ENCODE data around the gene COMMD7. TPM values are rescaled to one million over a fixed set of nuclear protein-coding genes. Genes with fewer than 3 reads are reported as not detected.

The COMMD7 gene
- total and polyA plus RNA-seq, 9 of the 15 experiments (the other 6 are each of a cell fraction or from before 2014, with no cell fraction given), result 11.9 to 69.1 (median 34.7) TPM

DNA sequence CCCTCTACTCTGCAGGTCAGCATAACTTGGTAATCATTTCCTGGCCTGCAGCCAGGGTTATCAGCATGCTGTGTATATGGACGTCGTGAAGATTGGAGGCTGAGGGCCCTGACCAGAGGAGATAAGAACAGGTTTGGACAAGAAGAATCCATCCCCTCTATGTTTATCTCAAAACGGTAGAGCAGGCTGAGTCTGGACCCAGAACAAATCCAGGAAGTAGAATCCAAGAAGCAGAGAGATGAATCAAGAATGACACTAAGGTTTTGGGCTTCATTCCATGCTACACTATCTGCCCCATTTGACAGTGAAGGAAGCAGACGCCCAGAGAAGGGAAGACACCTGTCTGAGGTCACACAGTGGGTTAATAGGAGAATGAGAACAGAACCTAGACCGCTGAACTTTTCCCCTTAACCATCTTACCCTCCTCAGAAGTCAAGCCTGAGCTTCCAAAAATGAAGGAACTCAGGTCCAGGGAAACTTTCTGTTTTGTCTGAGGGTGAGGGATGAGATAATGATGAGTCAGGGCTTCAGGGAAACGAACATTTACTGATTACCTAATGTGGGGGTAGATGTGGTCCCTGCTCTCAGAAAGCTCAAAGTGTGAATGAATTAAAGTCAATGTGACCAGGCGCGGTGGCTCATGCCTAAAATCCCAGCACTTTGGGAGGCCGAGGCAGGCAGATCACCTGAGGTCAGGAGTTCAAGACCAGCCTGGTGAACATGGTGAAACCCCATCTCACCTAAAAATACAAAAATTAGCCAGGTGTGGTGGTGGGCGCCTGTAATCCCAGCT, 9.4 kb upstream of the COMMD7 start (continued):
- TF ChIP-seq, protein P1, sequence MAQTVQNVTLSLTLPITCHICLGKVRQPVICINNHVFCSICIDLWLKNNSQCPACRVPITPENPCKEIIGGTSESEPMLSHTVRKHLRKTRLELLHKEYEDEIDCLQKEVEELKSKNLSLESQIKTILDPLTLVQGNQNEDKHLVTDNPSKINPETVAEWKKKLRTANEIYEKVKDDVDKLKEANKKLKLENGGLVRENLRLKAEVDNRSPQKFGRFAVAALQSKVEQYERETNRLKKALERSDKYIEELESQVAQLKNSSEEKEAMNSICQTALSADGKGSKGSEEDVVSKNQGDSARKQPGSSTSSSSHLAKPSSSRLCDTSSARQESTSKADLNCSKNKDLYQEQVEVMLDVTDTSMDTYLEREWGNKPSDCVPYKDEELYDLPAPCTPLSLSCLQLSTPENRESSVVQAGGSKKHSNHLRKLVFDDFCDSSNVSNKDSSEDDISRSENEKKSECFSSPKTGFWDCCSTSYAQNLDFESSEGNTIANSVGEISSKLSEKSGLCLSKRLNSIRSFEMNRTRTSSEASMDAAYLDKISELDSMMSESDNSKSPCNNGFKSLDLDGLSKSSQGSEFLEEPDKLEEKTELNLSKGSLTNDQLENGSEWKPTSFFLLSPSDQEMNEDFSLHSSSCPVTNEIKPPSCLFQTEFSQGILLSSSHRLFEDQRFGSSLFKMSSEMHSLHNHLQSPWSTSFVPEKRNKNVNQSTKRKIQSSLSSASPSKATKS (CRISPR knock-in tag; IDR thresholded peaks at IDR 0.05), result no peak
- no peak for TF ChIP-seq ZNF324 (CRISPR knock-in tag; IDR thresholded peaks at IDR 0.05)
- TF ChIP-seq, protein P2, sequence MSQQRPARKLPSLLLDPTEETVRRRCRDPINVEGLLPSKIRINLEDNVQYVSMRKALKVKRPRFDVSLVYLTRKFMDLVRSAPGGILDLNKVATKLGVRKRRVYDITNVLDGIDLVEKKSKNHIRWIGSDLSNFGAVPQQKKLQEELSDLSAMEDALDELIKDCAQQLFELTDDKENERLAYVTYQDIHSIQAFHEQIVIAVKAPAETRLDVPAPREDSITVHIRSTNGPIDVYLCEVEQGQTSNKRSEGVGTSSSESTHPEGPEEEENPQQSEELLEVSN (IDR thresholded peaks at IDR 0.05; ENCODE audit: borderline replicate concordance in 1 of 2, extremely low read depth in 1 of 2, insufficient read depth in 1 of 2, insufficient read length in 1 of 2, low read depth in 1 of 2, low read length in 1 of 2, poor library complexity in 1 of 2, severe bottlenecking in 1 of 2), result peak in 1 of 2 experiments; percentile 42
- no peak for TF ChIP-seq ZFP1 (CRISPR knock-in tag; IDR thresholded peaks at IDR 0.05)
- TF ChIP-seq NFXL1 (CRISPR knock-in tag; IDR thresholded peaks at IDR 0.05), result no peak
- TF ChIP-seq, protein P3, sequence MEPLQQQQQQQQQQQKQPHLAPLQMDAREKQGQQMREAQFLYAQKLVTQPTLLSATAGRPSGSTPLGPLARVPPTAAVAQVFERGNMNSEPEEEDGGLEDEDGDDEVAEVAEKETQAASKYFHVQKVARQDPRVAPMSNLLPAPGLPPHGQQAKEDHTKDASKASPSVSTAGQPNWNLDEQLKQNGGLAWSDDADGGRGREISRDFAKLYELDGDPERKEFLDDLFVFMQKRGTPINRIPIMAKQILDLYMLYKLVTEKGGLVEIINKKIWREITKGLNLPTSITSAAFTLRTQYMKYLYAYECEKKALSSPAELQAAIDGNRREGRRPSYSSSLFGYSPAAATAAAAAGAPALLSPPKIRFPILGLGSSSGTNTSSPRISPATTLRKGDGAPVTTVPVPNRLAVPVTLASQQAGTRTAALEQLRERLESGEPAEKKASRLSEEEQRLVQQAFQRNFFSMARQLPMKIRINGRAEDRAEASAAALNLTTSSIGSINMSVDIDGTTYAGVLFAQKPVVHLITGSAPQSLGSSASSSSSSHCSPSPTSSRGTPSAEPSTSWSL (CRISPR knock-in tag; IDR thresholded peaks at IDR 0.05; ENCODE audit: borderline replicate concordance), result no peak
- TF ChIP-seq ZNF785 (CRISPR knock-in tag; IDR thresholded peaks at IDR 0.05), result no peak
- TF ChIP-seq XRCC3 (IDR thresholded peaks at IDR 0.05), result no peak
- TF ChIP-seq POLR3G (IDR thresholded peaks at IDR 0.05; ENCODE audit: extremely low read depth, insufficient read length, insufficient replicate concordance), result no peak
- TF ChIP-seq SAFB (IDR thresholded peaks at IDR 0.05; ENCODE audit: borderline replicate concordance, low read depth, low read length), result no peak
- TF ChIP-seq KAT7 (CRISPR knock-in tag; IDR thresholded peaks at IDR 0.05; ENCODE audit: borderline replicate concordance), result no peak
- TF ChIP-seq ZNF445 (CRISPR knock-in tag; IDR thresholded peaks at IDR 0.05; ENCODE audit: low read depth), result no peak
- peak; percentile 95 for TF ChIP-seq MEIS2 (IDR thresholded peaks at IDR 0.05; ENCODE audit: partially characterized antibody)
- no peak for TF ChIP-seq YY1 (IDR thresholded peaks at IDR 0.05; ENCODE audit: borderline replicate concordance in 1 of 3, control insufficient read depth in 1 of 3, extremely low read depth in 1 of 3, insufficient read depth in 3 of 3, insufficient read length in 1 of 3, insufficient replicate concordance in 2 of 3, low read depth in 1 of 3, low read length in 2 of 3)
- TF ChIP-seq RBM25 (IDR thresholded peaks at IDR 0.05; ENCODE audit: low read depth, low read length, severe bottlenecking), result peak; percentile 94
- TF ChIP-seq SMC3 (conservative IDR thresholded peaks at IDR 0.05; ENCODE audit: insufficient read depth, low read depth, low read length), result no peak
- no peak for TF ChIP-seq NFE2L1 (tag; IDR thresholded peaks at IDR 0.05; ENCODE audit: borderline replicate concordance, low read depth)
- TF ChIP-seq, protein P4, sequence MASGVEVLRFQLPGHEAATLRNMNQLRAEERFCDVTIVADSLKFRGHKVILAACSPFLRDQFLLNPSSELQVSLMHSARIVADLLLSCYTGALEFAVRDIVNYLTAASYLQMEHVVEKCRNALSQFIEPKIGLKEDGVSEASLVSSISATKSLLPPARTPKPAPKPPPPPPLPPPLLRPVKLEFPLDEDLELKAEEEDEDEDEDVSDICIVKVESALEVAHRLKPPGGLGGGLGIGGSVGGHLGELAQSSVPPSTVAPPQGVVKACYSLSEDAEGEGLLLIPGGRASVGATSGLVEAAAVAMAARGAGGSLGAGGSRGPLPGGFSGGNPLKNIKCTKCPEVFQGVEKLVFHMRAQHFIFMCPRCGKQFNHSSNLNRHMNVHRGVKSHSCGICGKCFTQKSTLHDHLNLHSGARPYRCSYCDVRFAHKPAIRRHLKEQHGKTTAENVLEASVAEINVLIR (CRISPR knock-in tag; IDR thresholded peaks at IDR 0.05), result no peak
